ENCODE measurements around the gene GOLGA6L2.
"Not testable (repeated sequence)": the region's sequence is repeated elsewhere in the genome, so short reads cannot be mapped to it uniquely, and the experiment has no call there.

Gene GOLGA6L2

GRCh38 chr15:23422946-23423708 lies 23.9 kb downstream of the GOLGA6L2 start:
- DNase-seq, result no peak

GRCh38 chr15:23422099-23422945 lies 24.7 kb downstream of the GOLGA6L2 start:
- DNase-seq, result no peak

- no peak for DNase-seq
Observed at GRCh38 chr15:23420806-23421575, 26.1 kb downstream of the GOLGA6L2 start.

GRCh38 chr15:23416349-23417276 lies 30.4 kb downstream of the GOLGA6L2 start:
- DNase-seq, result no peak

- not testable (repeated sequence) for DNase-seq
Observed at GRCh38 chr15:23415866-23416265, 31.2 kb downstream of the GOLGA6L2 start.

GRCh38 chr15:23415321-23415865 lies 31.6 kb downstream of the GOLGA6L2 start:
- DNase-seq, result no peak

- DNase-seq, result not testable (repeated sequence)
Observed at GRCh38 chr15:23412881-23413600, 34.0 kb downstream of the GOLGA6L2 start.

GRCh38 chr15:23411841-23412240 lies 35.2 kb downstream of the GOLGA6L2 start:
- DNase-seq, result no peak

GRCh38 chr15:23403550-23403949 lies 43.5 kb downstream of the GOLGA6L2 start:
- DNase-seq, result no peak

GRCh38 chr15:23402544-23402943 lies 44.5 kb downstream of the GOLGA6L2 start:
- no peak for DNase-seq

- no peak for DNase-seq
Observed at GRCh38 chr15:23402140-23402539, 44.9 kb downstream of the GOLGA6L2 start.

- no peak for DNase-seq
Observed at GRCh38 chr15:23401627-23402026, 45.4 kb downstream of the GOLGA6L2 start.

- not testable (repeated sequence) for DNase-seq
Observed at GRCh38 chr15:23399207-23399606, 47.8 kb downstream of the GOLGA6L2 start.

- not testable (repeated sequence) for DNase-seq
Observed at GRCh38 chr15:23398357-23398756, 48.7 kb downstream of the GOLGA6L2 start.

GRCh38 chr15:23397779-23398178 lies 49.3 kb downstream of the GOLGA6L2 start:
- no peak for DNase-seq

- no peak for DNase-seq
Observed at GRCh38 chr15:23395832-23396231, 51.2 kb downstream of the GOLGA6L2 start.

GRCh38 chr15:23395030-23395692 lies 51.9 kb downstream of the GOLGA6L2 start:
- DNase-seq, result no peak
